NT2/D1 (cell line): Measurements from ENCODE around the gene INSL3.
"Not testable (repeated sequence)": the region's sequence is repeated elsewhere in the genome, so short reads cannot be mapped to it uniquely, and the experiment has no call there.

Experiments used
- DNase-seq: peaks from one replicate; pipeline ENCODE4 v3.0.0-alpha.2; 2011; ENCODE audit warnings: low read depth, low spot score
- H3K27me3 ChIP-seq: 2 replicates; pipeline ENCODE4 v1.6.0; 2011; ENCODE audit warnings: mild to moderate bottlenecking; ENCODE audit not compliant: insufficient read length, insufficient read depth
- H3K36me3 ChIP-seq: 2 replicates; pipeline ENCODE4 v1.6.1; 2011; ENCODE audit warnings: mild to moderate bottlenecking, low read length, mixed read lengths; ENCODE audit not compliant: insufficient read depth, insufficient read length
- H3K4me1 ChIP-seq: 2 replicates; pipeline ENCODE4 v1.5.1; 2011; ENCODE audit not compliant: insufficient read depth, insufficient read length
- H3K4me3 ChIP-seq: 2 replicates; pipeline ENCODE4 v1.5.1; 2011; ENCODE audit warnings: low read depth; ENCODE audit not compliant: insufficient read length
- H3K9ac ChIP-seq: 2 replicates; pipeline ENCODE4 v1.6.0; 2011; ENCODE audit warnings: low read depth; ENCODE audit not compliant: insufficient read length
- H3K9me3 ChIP-seq: 2 replicates; pipeline ENCODE4 v1.5.1; 2011; ENCODE audit warnings: mild to moderate bottlenecking, low read length; ENCODE audit not compliant: insufficient read depth
- SUZ12 ChIP-seq: IDR thresholded peaks from 2 replicates; pipeline ENCODE4 v1.6.1; 2011; ENCODE audit not compliant: insufficient read length, insufficient read depth; ENCODE audit errors: extremely low read depth
- YY1 ChIP-seq: IDR thresholded peaks from 2 replicates; pipeline ENCODE4 v1.6.1; 2011; ENCODE audit not compliant: insufficient read length, insufficient read depth
- ZNF274 ChIP-seq: IDR thresholded peaks from 2 replicates; pipeline ENCODE4 v1.6.1; 2011; ENCODE audit warnings: mild to moderate bottlenecking, low read depth, low read length

INSL3 gene

GRCh38 chr19:17784201-17785008, 36.9 kb downstream of the INSL3 start:
- Histone ChIP-seq H3K9me3 (no peaks in the 10 kb centered on the region), H3K4me3 (no peak overlapping the region), H3K36me3 (peaks cover 21% of the 10 kb centered on the region), H3K4me1 (peaks cover 16% of the 10 kb centered on the region), H3K27me3 (no peaks in the 10 kb centered on the region), H3K9ac (no peak overlapping the region)
- TF ChIP-seq YY1 (no peak), ZNF274 (no peak), SUZ12 (no peak)
- DNase-seq, result peak; percentile 81

GRCh38 chr19:17783721-17784120, 37.6 kb downstream of the INSL3 start:
- H3K9ac ChIP-seq, H3K9me3 ChIP-seq, H3K27me3 ChIP-seq, DNase-seq, H3K4me3 ChIP-seq: not testable (repeated sequence)
- peaks cover 21% of the 10 kb centered on the region for H3K4me1 ChIP-seq
- peaks cover 21% of the 10 kb centered on the region for H3K36me3 ChIP-seq

- Histone ChIP-seq H3K4me1 (peaks cover 24% of the 10 kb centered on the region), H3K9ac (no peak overlapping the region), H3K9me3 (no peaks in the 10 kb centered on the region), H3K36me3 (peaks cover 16% of the 10 kb centered on the region), H3K4me3 (no peak overlapping the region), H3K27me3 (no peaks in the 10 kb centered on the region)
- TF ChIP-seq ZNF274 (no peak), YY1 (no peak), SUZ12 (no peak)
- no peak for DNase-seq
Measured at GRCh38 chr19:17780781-17781180, 40.5 kb downstream of the INSL3 start.

GRCh38 chr19:17778968-17779929, 42.1 kb downstream of the INSL3 start:
- DNase-seq, result peak; percentile 87
- peak overlapping the region; percentile 75 for H3K4me3 ChIP-seq
- H3K9ac ChIP-seq, result peak overlapping the region; percentile 71
- no peaks in the 10 kb centered on the region for H3K9me3 ChIP-seq
- H3K27me3 ChIP-seq, result no peaks in the 10 kb centered on the region
- TF ChIP-seq SUZ12, result no peak
- no peak for TF ChIP-seq ZNF274
- TF ChIP-seq YY1, result no peak
- peaks cover 23% of the 10 kb centered on the region for H3K4me1 ChIP-seq
- H3K36me3 ChIP-seq, result peaks cover 11% of the 10 kb centered on the region

- Histone ChIP-seq H3K4me3 (peak overlapping the region; percentile 75), H3K36me3 (peaks cover 5% of the 10 kb centered on the region), H3K4me1 (peaks cover 18% of the 10 kb centered on the region), H3K27me3 (no peaks in the 10 kb centered on the region), H3K9me3 (no peaks in the 10 kb centered on the region), H3K9ac (peak overlapping the region; percentile 71)
- TF ChIP-seq ZNF274 (no peak), SUZ12 (no peak), YY1 (no peak)
- peak; percentile 88 for DNase-seq
Measured at GRCh38 chr19:17778251-17778967, 42.9 kb downstream of the INSL3 start.

GRCh38 chr19:17777840-17778239, 43.5 kb downstream of the INSL3 start:
- peaks cover 16% of the 10 kb centered on the region for H3K4me1 ChIP-seq
- H3K9me3 ChIP-seq, result not testable (repeated sequence)

More at GRCh38 chr19:17777840-17778239, 43.5 kb downstream of the INSL3 start:
- H3K4me3 ChIP-seq, H3K27me3 ChIP-seq, H3K36me3 ChIP-seq, DNase-seq, H3K9ac ChIP-seq: not testable (repeated sequence)
